Heart left ventricle (tissue), 16 donors: ENCODE measurements around the gene ALDOB. TPM values are rescaled to one million over a fixed set of nuclear protein-coding genes. Genes with fewer than 3 reads are reported as not detected.

Source experiments
- ATAC-seq, 4 donors: fragments of 200-7000 bp; cut with Tn5 transposase; one replicate each; pipeline ENCODE4 v1.9.1; 2020 to 2022; ENCODE audit warnings: moderate library complexity in 4 of 4, mild to moderate bottlenecking in 3 of 4, moderate number of reproducible peaks in 1 of 4
- DNase-seq, 5 donors: peaks; one replicate each; pipeline ENCODE4 v3.0.0-alpha.2; 2020
- H3K27ac ChIP-seq, 12 donors: fragments of 200-600 bp; sonication (generic) in 4 of 12; one replicate each; pipeline versions ENCODE4 v1.5.0 to v1.8.0; 2016 to 2022; ENCODE audit warnings: mild to moderate bottlenecking in 2 of 12
- H3K27me3 ChIP-seq, 9 donors: fragments of 200-600 bp; sonication (generic) in 2 of 9; one replicate each; pipeline versions ENCODE4 v1.5.1 to v1.8.0; 2016 to 2022; ENCODE audit warnings: mild to moderate bottlenecking in 3 of 9
- H3K36me3 ChIP-seq, 9 donors: fragments of 200-600 bp; sonication (generic) in 2 of 9; one replicate each; pipeline versions ENCODE4 v1.5.0 to v1.8.0; 2018 to 2022; ENCODE audit warnings: mild to moderate bottlenecking in 2 of 9
- H3K4me1 ChIP-seq, 12 donors: fragments of 200-600 bp; sonication (generic) in 4 of 12; one replicate each; pipeline versions ENCODE4 v1.5.0 to v1.8.0; 2016 to 2022; ENCODE audit warnings: mild to moderate bottlenecking in 3 of 12
- H3K4me3 ChIP-seq, 12 donors: fragments of 200-600 bp; sonication (generic) in 4 of 12; one replicate each; pipeline versions ENCODE4 v1.5.0 to v1.8.0; 2017 to 2022; ENCODE audit warnings: mild to moderate bottlenecking in 9 of 12, moderate library complexity in 4 of 12
- H3K9me3 ChIP-seq, 12 donors: fragments of 200-600 bp; sonication (generic) in 4 of 12; one replicate each; pipeline versions ENCODE4 v1.5.0 to v1.8.0; 2016 to 2022; ENCODE audit warnings: mild to moderate bottlenecking in 1 of 12
- POLR2A ChIP-seq, 2 donors: fragments of 450-650 bp; IDR thresholded peaks; one replicate each; pipeline ENCODE4 v1.6.1; 2017; ENCODE audit warnings: antibody characterized with exemption in 2 of 2, mild to moderate bottlenecking in 2 of 2, moderate library complexity in 2 of 2
- WGBS, 4 donors: extraction: QIAGEN DNeasy Blood & Tissue Kit in 2 of 4; methylation state at CpG; one replicate each; pipeline versions ENCODE4 v1.1.5 to v1.1.7; 2013 to 2018; 5-methylcytosine and 5-hydroxymethylcytosine counted together
- intact Hi-C, 10 donors: fragments of 100-400 bp; cut with DNase I; formaldehyde crosslinking; loops; one replicate each; pipeline versions ENCODE4 v1.11.1 to v1.14.2; 2022
- polyA plus RNA-seq, 2 donors: library from polyadenylated mRNA; stranded (reverse); fragments of 200-250 nt; gene quantifications; one replicate each; pipeline ENCODE4 v1.2.3, GENCODE V29; 2013
- total RNA-seq, 9 donors: library from RNA; depleted of rRNA in 2 of 9; stranded (reverse); fragments of >200 nt in 2 of 9; fragmentation: NEBNext Ultra II Directional in 3 of 9; extraction: Animal tissue kit (Norgen Biotek cat#: 25700) in 3 of 9; gene quantifications; one replicate each; pipeline versions ENCODE4 v1.1.0 to v1.2.4, GENCODE V29; 2016 to 2023
- TF ChIP-seq, protein P1 (sequence below), 12 donors: fragments of 200-600 bp; sonication (generic) in 4 of 12; IDR thresholded peaks; one replicate each; pipeline versions ENCODE4 v1.5.0 to v1.8.0; 2018 to 2022; ENCODE audit warnings: antibody characterized with exemption in 12 of 12, mild to moderate bottlenecking in 5 of 12
- donor health status: ischemic (EF 13 %, LVEDD 7.1; RV severe dilation, severe dysfunction).
- donor health status: healthy with polysubstance abuse.
- donor health status: DM: no; HTN: yes; CAD: no.
- donor health status: DM: no; HTN: no; CAD: no.
- donor health status: ischemic (EF 25% LVEDD 6.9; RV normal size, moderate dysfunction).
- donor health status: ischemic (EF 25% LVEDD 5.7; RV mildly dilated, moderate dysfunction).
- donor health status: healthy.
- donor health status: DM: yes; HTN: yes; CAD: no.
- donor health status: ischemic (EF 35%, LVEDD 5.7; RV mildly dilated, moderate dysfunction).
- donor health status: nonischemic (EF 11% LVEDD 7.7; RV severe dilation, severe dysfunction).
- donor health status: DM: yes; HTN: yes; CAD: no.
- donor health status: PGD.
- donor health status: ischemic (EF 29% LVEDD 5.4; RV normal size, mild dysfunction).
- donor health status: nonischemic (EF 23%, LVEDD 6.1; RV moderate dilation, normal function).

The ALDOB gene
- total and polyA plus RNA-seq, 11 donors, result 0.15 to 1.8 (median 0.46) TPM; not detected in 3

- H3K9me3 ChIP-seq, result no peaks in the 10 kb centered on the region
- H3K4me3 ChIP-seq, result no peak overlapping the region
- H3K36me3 ChIP-seq, result no peaks in the 10 kb centered on the region
- H3K27ac ChIP-seq, result no peak overlapping the region
- TF ChIP-seq, protein P1, sequence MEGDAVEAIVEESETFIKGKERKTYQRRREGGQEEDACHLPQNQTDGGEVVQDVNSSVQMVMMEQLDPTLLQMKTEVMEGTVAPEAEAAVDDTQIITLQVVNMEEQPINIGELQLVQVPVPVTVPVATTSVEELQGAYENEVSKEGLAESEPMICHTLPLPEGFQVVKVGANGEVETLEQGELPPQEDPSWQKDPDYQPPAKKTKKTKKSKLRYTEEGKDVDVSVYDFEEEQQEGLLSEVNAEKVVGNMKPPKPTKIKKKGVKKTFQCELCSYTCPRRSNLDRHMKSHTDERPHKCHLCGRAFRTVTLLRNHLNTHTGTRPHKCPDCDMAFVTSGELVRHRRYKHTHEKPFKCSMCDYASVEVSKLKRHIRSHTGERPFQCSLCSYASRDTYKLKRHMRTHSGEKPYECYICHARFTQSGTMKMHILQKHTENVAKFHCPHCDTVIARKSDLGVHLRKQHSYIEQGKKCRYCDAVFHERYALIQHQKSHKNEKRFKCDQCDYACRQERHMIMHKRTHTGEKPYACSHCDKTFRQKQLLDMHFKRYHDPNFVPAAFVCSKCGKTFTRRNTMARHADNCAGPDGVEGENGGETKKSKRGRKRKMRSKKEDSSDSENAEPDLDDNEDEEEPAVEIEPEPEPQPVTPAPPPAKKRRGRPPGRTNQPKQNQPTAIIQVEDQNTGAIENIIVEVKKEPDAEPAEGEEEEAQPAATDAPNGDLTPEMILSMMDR (IDR thresholded peaks at IDR 0.05), result no peak
- no peak for TF ChIP-seq POLR2A (IDR thresholded peaks at IDR 0.05)
- H3K4me1 ChIP-seq, result no peaks in the 10 kb centered on the region
- no peaks in the 10 kb centered on the region for H3K27me3 ChIP-seq
- DNase-seq (no peak), ATAC-seq (no peak)
- intact Hi-C loops, result no loop called here
Observed at GRCh38 chr9:101432171-101432570, 3.4 kb downstream of the ALDOB start.

DNA sequence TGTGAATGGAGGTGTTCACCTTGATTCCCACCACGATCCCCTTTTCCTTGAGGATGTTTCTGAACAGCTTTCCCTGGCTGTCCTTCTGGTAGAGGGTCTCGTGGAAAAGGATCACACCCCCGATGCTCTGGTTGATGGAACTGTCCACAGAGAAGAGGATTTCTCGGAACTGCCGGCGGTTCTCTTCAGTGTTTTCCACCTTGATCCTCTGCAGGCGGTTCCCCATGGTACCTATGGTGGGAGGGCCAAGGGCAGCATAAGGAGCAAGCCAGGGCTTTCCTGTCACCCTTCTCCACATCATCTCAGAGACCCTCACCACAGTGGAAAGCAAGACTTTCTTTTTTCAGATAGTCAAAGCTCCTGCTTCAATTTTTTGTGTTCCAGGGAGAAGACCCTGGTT is 5.8 kb downstream of the ALDOB start:
- Histone ChIP-seq H3K27me3 (no peaks in the 10 kb centered on the region), H3K4me3 (no peak overlapping the region), H3K27ac (no peak overlapping the region), H3K4me1 (no peaks in the 10 kb centered on the region), H3K9me3 (no peaks in the 10 kb centered on the region), H3K36me3 (no peaks in the 10 kb centered on the region)
- intact Hi-C loops, result no loop called here
- WGBS, 4 donors, result 87 to 95% (median 90%) methylated on average over 7 of the region's 7 CpGs
- ATAC-seq (no peak), DNase-seq (no peak)
- TF ChIP-seq, protein P1 (IDR thresholded peaks at IDR 0.05), result no peak

GRCh38 chr9:101428909-101429308 is 6.7 kb downstream of the ALDOB start:
- no peak for DNase-seq
- Histone ChIP-seq H3K27ac (no peak overlapping the region), H3K9me3 (no peaks in the 10 kb centered on the region), H3K27me3 (no peaks in the 10 kb centered on the region), H3K36me3 (no peaks in the 10 kb centered on the region), H3K4me3 (no peak overlapping the region), H3K4me1 (no peaks in the 10 kb centered on the region)
- no peak for ATAC-seq
- TF ChIP-seq, protein P1 (IDR thresholded peaks at IDR 0.05), result no peak
- no peak for TF ChIP-seq POLR2A (IDR thresholded peaks at IDR 0.05)
- intact Hi-C loops, result no loop called here
- WGBS, 4 donors, result 69 to 83% (median 80%) methylated on average over 3 of the region's 3 CpGs

GRCh38 chr9:101427957-101428655 is 7.5 kb downstream of the ALDOB start:
- H3K27me3 ChIP-seq, result no peaks in the 10 kb centered on the region
- 87 to 95% (median 94%) methylated on average over 3 of the region's 3 CpGs for WGBS, 4 donors
- H3K9me3 ChIP-seq, result no peaks in the 10 kb centered on the region
- H3K4me1 ChIP-seq, result no peaks in the 10 kb centered on the region
- TF ChIP-seq, protein P1 (IDR thresholded peaks at IDR 0.05), result no peak
- TF ChIP-seq POLR2A (IDR thresholded peaks at IDR 0.05), result no peak
- no peak overlapping the region for H3K4me3 ChIP-seq
- no peak for ATAC-seq
- intact Hi-C loops, result no loop called here
- H3K27ac ChIP-seq, result no peak overlapping the region
- DNase-seq, result no peak
- no peaks in the 10 kb centered on the region for H3K36me3 ChIP-seq
